ENCODE data around the gene UAP1L1.

- TF ChIP-seq CTCF (IDR thresholded peaks at IDR 0.05) (no peak), ZFX (IDR thresholded peaks at IDR 0.05; ENCODE audit: borderline replicate concordance) (no peak)
These were observed 41.4 kb upstream of the UAP1L1 start for GRCh38 chr9:137035937-137036336.
